ENCODE measurements around the gene RIC3. TPM values are rescaled to one million over a fixed set of nuclear protein-coding genes. Genes with fewer than 3 reads are reported as not detected.

Gene RIC3
- total RNA-seq, 1 experiment from 2014 or later = 5.9 TPM

DNA sequence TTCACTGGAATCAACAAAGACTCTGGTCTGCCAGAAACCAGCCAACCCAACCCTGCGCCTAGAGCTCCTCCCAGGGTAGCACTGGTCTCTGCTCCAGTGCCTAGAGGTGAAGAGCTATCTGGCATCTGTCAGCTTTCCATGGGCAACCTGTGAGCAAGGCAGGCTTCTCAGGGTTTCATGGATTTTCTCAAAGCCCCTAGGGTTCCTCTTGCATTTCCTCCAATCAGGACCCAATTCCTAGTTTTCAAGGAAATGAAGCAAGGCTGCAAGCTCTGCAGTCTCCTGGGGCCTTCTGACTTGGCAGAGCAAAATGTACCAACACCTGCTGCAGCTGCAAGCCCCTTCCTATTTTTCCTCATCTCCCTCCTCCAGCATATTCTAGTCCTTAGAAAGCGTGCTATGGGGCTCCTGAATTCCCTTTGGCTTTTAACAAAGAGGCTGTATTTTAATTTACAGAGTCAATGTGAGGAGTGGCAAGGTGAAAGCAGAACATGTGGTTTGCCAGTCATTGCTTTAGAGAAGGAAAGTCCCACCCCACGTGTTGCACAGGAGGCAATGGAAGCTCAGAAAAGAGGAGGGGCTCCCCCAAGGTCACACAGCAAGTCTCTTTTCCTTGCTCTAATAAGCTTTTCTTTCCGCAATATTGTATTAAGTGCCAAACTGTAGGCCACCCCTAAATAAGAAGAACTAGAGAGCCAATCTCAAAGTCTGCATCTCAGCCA lies 33.0 kb upstream of the RIC3 start:
- Histone ChIP-seq H3K36me3 (replicated peaks; ENCODE audit: control insufficient read depth, insufficient read depth, low read length) (no peaks in the 10 kb centered on the region), H3K27me3 (ENCODE audit: control insufficient read depth, insufficient read depth, low read length) (no peaks in the 10 kb centered on the region), H3K4me3 (ENCODE audit: insufficient read depth, low read depth, low read length) (no peak overlapping the region)
- no peak for DNase-seq

GRCh38 chr11:8199676-8200075 lies 30.9 kb upstream of the RIC3 start:
- H3K27me3 ChIP-seq (ENCODE audit: control insufficient read depth, insufficient read depth, low read length) = no peaks in the 10 kb centered on the region; the same call in 1 of the 2 replicates
- H3K4me3 ChIP-seq (ENCODE audit: insufficient read depth, low read depth, low read length) = no peak overlapping the region
- no peak for DNase-seq
- no peaks in the 10 kb centered on the region for H3K36me3 ChIP-seq (replicated peaks; ENCODE audit: control insufficient read depth, insufficient read depth, low read length)

GRCh38 chr11:8196749-8197148 lies 27.9 kb upstream of the RIC3 start:
- Histone ChIP-seq H3K4me3 (ENCODE audit: insufficient read depth, low read depth, low read length) (no peak overlapping the region), H3K27me3 (ENCODE audit: control insufficient read depth, insufficient read depth, low read length) (no peaks in the 10 kb centered on the region; the same call in 1 of the 2 replicates), H3K36me3 (replicated peaks; ENCODE audit: control insufficient read depth, insufficient read depth, low read length) (no peaks in the 10 kb centered on the region)
- DNase-seq = no peak

DNA sequence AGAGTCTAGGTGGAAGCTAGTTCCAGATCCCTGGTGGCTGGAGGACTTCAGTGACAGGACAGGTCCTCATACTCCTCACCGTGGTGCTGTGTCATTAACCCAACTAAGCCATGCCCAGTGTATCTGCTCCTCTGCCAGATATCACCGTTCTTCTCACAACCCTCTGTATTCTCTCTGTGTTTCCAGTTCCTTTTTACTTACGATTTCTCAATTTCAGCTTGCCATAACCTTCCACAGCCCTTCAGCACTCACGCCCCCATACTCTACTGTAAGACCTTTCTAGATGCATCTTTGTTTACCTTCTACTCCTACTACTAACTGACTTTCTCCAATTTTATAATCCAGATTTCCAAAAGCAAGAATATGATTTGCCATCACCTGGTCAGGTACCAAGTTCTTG lies 26.1 kb upstream of the RIC3 start:
- Histone ChIP-seq H3K27me3 (ENCODE audit: control insufficient read depth, insufficient read depth, low read length) (no peaks in the 10 kb centered on the region; the same call in 1 of the 2 replicates), H3K36me3 (replicated peaks; ENCODE audit: control insufficient read depth, insufficient read depth, low read length) (no peaks in the 10 kb centered on the region), H3K4me3 (ENCODE audit: insufficient read depth, low read depth, low read length) (no peak overlapping the region)
- no peak for DNase-seq

DNA sequence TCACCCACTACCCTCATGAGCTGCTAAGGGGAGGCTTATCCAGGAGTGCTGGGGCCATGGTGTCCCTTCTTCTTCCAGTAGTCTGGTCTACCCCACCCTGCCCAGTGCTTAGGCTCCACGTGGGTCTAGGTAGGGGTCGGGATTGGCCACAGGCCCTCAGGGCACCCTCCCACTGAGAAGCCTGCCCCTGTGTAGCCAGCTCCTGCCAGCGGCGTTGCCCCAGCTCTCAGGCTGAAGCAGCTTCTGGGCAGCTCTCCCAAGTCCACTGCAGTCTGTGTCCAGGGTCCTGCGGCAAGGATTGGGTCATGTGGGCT lies 24.0 kb upstream of the RIC3 start:
- DNase-seq = no peak
- H3K27me3 ChIP-seq (ENCODE audit: control insufficient read depth, insufficient read depth, low read length) = no peaks in the 10 kb centered on the region; the same call in 1 of the 2 replicates
- no peaks in the 10 kb centered on the region for H3K36me3 ChIP-seq (replicated peaks; ENCODE audit: control insufficient read depth, insufficient read depth, low read length)
- no peak overlapping the region for H3K4me3 ChIP-seq (ENCODE audit: insufficient read depth, low read depth, low read length)

- Histone ChIP-seq H3K36me3 (replicated peaks; ENCODE audit: control insufficient read depth, insufficient read depth, low read length) (no peaks in the 10 kb centered on the region), H3K4me3 (ENCODE audit: insufficient read depth, low read depth, low read length) (no peak overlapping the region), H3K27me3 (ENCODE audit: control insufficient read depth, insufficient read depth, low read length) (no peaks in the 10 kb centered on the region; the same call in 1 of the 2 replicates)
Observed at GRCh38 chr11:8192016-8192895, 23.4 kb upstream of the RIC3 start.

DNA sequence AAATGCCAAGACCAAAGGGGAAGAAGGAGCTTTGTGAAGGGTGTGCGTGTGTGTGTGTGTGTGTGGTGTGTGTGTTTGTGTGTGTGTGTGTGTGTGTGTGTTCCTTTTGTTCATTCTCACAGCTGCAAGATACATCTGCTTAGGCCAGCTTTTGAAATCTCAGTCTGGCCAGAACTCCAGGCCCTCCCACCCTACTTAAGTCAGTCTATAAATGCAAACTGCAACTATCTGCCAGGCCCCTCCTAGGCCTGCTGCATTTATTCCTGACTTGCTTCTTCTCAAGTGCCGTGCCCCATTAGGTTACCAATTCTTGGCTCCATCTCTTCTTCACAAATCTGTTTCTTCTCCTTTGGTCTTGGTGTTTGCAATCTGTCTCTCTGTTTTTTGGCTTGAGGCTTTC lies 21.6 kb upstream of the RIC3 start:
- no peaks in the 10 kb centered on the region; the same call in 1 of the 2 replicates for H3K27me3 ChIP-seq (ENCODE audit: control insufficient read depth, insufficient read depth, low read length)
- H3K36me3 ChIP-seq (replicated peaks; ENCODE audit: control insufficient read depth, insufficient read depth, low read length) = no peaks in the 10 kb centered on the region
- DNase-seq = no peak
- no peak overlapping the region for H3K4me3 ChIP-seq (ENCODE audit: insufficient read depth, low read depth, low read length)

More at GRCh38 chr11:8192016-8192895, 23.4 kb upstream of the RIC3 start:
- DNase-seq = peak; percentile 84

- no peak for DNase-seq
- Histone ChIP-seq H3K36me3 (replicated peaks; ENCODE audit: control insufficient read depth, insufficient read depth, low read length) (no peaks in the 10 kb centered on the region), H3K27me3 (ENCODE audit: control insufficient read depth, insufficient read depth, low read length) (no peaks in the 10 kb centered on the region), H3K4me3 (ENCODE audit: insufficient read depth, low read depth, low read length) (no peak overlapping the region)
Observed at GRCh38 chr11:8186429-8186828, 17.6 kb upstream of the RIC3 start.

- no peak overlapping the region for H3K4me3 ChIP-seq (ENCODE audit: insufficient read depth, low read depth, low read length)
- H3K36me3 ChIP-seq (replicated peaks; ENCODE audit: control insufficient read depth, insufficient read depth, low read length) = no peaks in the 10 kb centered on the region
- DNase-seq = no peak
- H3K27me3 ChIP-seq (ENCODE audit: control insufficient read depth, insufficient read depth, low read length) = peaks cover 1% of the 10 kb centered on the region; the same call in 1 of the 2 replicates
Observed at GRCh38 chr11:8183111-8183510, 14.3 kb upstream of the RIC3 start.

- DNase-seq = peak; percentile 43
- H3K4me3 ChIP-seq (ENCODE audit: insufficient read depth, low read depth, low read length) = no peak overlapping the region
- no peaks in the 10 kb centered on the region for H3K36me3 ChIP-seq (replicated peaks; ENCODE audit: control insufficient read depth, insufficient read depth, low read length)
- peaks cover 1% of the 10 kb centered on the region; the same call in 1 of the 2 replicates for H3K27me3 ChIP-seq (ENCODE audit: control insufficient read depth, insufficient read depth, low read length)
Observed at GRCh38 chr11:8180469-8180868, 11.6 kb upstream of the RIC3 start.

- no peak overlapping the region for H3K4me3 ChIP-seq (ENCODE audit: insufficient read depth, low read depth, low read length)
- H3K27me3 ChIP-seq (ENCODE audit: control insufficient read depth, insufficient read depth, low read length) = peaks cover 1% of the 10 kb centered on the region; the same call in 1 of the 2 replicates
- H3K36me3 ChIP-seq (replicated peaks; ENCODE audit: control insufficient read depth, insufficient read depth, low read length) = no peaks in the 10 kb centered on the region
- DNase-seq = no peak
Observed at GRCh38 chr11:8178297-8178696, 9.5 kb upstream of the RIC3 start.

GRCh38 chr11:8177136-8177535 lies 8.3 kb upstream of the RIC3 start:
- Histone ChIP-seq H3K36me3 (replicated peaks; ENCODE audit: control insufficient read depth, insufficient read depth, low read length) (no peaks in the 10 kb centered on the region), H3K4me3 (ENCODE audit: insufficient read depth, low read depth, low read length) (no peak overlapping the region), H3K27me3 (ENCODE audit: control insufficient read depth, insufficient read depth, low read length) (peaks cover 1% of the 10 kb centered on the region; the same call in 1 of the 2 replicates)
- DNase-seq = no peak

GRCh38 chr11:8167796-8168195 lies 1.0 kb downstream of the RIC3 start:
- no peaks in the 10 kb centered on the region for H3K36me3 ChIP-seq (replicated peaks; ENCODE audit: control insufficient read depth, insufficient read depth, low read length)
- peaks cover 6% of the 10 kb centered on the region; the same call in 1 of the 2 replicates for H3K27me3 ChIP-seq (ENCODE audit: control insufficient read depth, insufficient read depth, low read length)
- no peak overlapping the region for H3K4me3 ChIP-seq (ENCODE audit: insufficient read depth, low read depth, low read length)
- DNase-seq = no peak

- DNase-seq = no peak
- Histone ChIP-seq H3K4me3 (ENCODE audit: insufficient read depth, low read depth, low read length) (no peak overlapping the region), H3K36me3 (replicated peaks; ENCODE audit: control insufficient read depth, insufficient read depth, low read length) (no peaks in the 10 kb centered on the region), H3K27me3 (ENCODE audit: control insufficient read depth, insufficient read depth, low read length) (peaks cover 6% of the 10 kb centered on the region; the same call in 1 of the 2 replicates)
Observed at GRCh38 chr11:8164746-8165145, 4.1 kb downstream of the RIC3 start.

Data from H7 (cell line).